Measurements from ENCODE around the gene PNKP.
A peak's percentile ranks its signal among the peaks of the same experiment; 100 is the strongest.

PNKP gene

GRCh38 chr19:49866933-49867782, at the start of gene PNKP:
Gene PNKP (minus strand): TSS chr19:49867576. CDS start chr19:49867204, 372 bp downstream.
- DNase-seq, result peak; percentile 81 to 95

- no peak for DNase-seq
These were observed 47.9 kb upstream of the PNKP start for GRCh38 chr19:49915271-49915670.

- DNase-seq, result no peak
These were observed 46.3 kb upstream of the PNKP start for GRCh38 chr19:49913720-49914119.

GRCh38 chr19:49912965-49913685, 45.7 kb upstream of the PNKP start:
- no peak for DNase-seq

GRCh38 chr19:49911381-49912145, 44.2 kb upstream of the PNKP start:
- DNase-seq, result peak; percentile 82 to 87

DNA sequence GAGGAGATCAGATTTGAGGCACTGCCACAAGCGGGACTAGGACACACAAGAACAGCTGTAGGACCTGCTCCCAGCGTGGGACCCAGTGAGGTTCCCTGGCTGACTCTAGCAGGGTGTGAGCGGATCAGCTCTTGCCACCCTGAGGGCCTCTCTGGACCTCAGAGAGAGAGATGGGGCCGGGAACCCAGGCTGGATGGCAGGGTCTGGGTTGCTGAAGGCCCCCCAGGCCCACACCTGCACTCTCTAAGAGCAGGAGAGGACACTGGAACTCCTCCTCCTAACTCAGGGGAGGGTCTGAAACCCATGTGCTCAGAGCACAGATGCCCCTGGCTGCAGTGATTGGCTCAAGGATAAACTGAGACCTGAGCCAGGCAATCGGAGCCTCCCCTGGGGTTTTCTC, 42.8 kb upstream of the PNKP start:
- no peak for DNase-seq

GRCh38 chr19:49908480-49909420, 41.4 kb upstream of the PNKP start:
- DNase-seq, result no peak

- DNase-seq, result no peak
These were observed 40.5 kb upstream of the PNKP start for GRCh38 chr19:49907745-49908446.

GRCh38 chr19:49906879-49907564, 39.6 kb upstream of the PNKP start:
- DNase-seq, result no peak

DNA sequence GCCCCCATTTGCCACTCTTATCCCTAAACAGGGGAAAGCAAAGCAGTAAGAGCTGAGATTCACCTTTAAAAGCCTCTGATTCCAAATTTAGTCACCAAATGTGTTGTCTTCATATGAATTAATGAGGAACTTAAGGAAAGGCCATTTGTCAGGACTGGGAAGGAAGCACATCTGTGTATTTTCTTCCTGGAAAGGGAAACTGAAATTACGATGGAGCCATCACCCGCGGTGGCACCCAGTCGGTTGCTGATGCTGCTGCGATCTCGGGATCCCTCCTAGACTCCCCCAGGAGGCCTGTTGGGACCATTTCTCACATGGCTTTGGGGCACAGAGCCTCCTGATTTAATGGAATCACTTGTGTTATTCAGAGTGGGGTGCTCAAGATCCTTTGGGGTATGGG, 36.8 kb upstream of the PNKP start:
- peak; percentile 57 to 68 for DNase-seq

DNA sequence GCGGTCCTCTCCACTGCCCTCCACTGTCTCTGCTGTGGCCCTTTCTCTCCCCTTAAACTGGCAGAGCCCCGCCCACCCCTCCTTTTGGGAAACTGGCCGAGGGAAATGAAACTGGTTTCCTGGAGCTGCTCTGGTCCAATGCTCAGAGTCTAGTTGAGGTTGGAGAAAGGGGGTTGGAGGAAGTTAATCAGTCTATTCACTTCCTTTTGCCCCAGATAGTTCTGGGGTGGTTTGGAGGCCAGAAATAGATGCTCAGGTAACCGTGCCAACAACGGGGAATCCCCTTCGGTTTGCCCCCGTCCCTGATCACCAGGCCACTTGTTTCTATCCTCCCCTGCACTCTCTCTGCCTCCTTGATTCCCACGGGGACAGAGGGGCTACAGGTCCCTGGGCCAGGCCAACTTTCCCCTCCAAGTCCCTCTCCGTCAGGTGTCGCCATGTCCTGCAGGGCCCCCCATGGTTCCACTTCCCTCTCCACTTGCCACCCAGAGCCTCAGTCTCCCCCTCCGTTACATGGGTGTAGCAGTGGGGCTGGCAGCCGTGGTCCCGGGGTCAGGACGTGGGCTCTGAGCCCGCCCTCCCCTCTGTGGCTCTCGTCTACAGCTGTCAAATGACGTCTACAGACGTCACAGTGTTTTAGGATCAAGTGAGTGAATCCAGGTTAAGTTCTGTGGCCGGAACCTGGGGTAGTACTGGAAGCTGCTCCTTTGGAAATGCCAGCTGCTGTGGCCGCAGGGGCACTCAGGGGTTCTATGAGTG, 29.7 kb upstream of the PNKP start, which contains the start of gene IL4I1:
Gene IL4I1 (minus strand): TSS at position 25 of the 759 bp plus-strand sequence. CDS start 727 bp downstream, outside the sequence.
- peak; percentile 89 to 95 for DNase-seq

GRCh38 chr19:49895566-49896297, 28.4 kb upstream of the PNKP start:
- no peak for DNase-seq

DNA sequence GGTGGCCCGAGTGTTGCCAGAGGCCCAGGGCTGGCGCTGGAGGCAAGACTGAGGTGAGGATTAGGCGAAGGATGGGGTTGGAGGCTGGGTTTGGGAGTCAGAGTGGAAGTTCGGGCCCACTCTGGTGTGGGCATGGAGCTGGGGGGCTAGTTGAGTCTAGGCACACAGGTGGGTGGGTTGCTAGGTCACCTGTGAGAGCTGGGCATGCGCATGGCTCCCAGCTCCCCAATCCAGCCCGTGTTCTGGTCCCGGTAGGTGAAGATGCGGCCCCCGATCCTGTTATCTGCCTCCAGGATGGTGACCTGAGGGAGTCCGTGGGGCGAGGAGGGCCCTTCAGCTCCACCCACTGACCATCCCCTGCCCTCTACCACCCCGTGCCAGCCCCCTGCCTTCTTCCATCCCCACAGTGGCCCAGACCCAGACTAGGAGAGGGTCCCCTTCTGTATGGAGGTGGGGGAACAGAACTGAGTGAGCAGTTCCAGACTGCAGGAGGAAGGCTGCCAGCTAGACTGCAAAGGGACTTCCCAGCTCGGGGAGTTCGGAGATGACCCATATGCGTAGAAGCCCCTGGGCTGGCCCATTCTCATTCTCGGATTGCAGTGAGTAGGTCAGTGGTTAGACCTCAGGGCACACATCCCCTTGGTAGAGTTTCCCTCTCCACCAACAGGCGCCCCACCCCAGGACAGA, 27.6 kb upstream of the PNKP start:
- peak; percentile 75 to 88 for DNase-seq

GRCh38 chr19:49894011-49894664, 26.8 kb upstream of the PNKP start:
- no peak for DNase-seq

DNA sequence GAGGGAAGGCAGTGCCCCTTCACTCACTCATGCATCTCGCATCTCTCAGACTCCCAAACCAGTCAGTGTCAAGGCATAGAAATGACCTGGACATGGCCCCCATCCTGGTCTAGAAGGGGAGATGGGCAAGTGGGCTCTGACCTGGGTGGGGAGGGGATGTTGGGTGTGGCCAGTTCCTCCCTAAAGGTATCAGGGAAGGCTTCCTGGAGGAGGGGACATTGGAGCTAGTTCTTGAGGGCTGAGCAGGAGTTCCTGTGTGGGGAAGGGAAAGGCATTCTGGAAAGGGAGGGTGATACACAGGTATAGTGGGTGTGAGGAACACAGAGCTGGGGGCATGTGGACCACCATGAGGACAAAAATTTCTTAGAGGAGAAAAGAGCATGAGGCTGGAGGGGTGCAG, 25.3 kb upstream of the PNKP start:
- DNase-seq, result no peak

DNA sequence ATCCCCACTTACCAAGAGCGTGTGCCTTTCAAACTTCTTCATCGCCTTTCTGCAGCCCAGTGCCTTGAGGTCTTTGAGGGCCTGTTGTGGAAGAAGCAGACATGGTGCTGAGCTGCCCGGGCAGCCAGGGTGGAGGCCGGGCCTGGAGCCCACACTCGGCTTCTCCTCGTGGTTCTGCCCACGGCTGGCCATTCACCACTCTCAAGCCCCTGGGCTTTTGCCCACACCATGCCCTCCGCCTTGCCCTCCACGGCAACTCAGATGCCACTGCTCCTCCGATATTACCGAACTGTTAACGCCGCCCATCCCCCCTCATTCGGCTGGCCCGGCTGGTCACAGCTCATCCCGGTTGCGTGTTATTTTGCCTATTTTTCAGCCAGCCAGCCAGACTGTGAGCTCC, 24.0 kb upstream of the PNKP start:
- no peak for DNase-seq

GRCh38 chr19:49890349-49891311, 23.3 kb upstream of the PNKP start:
- DNase-seq, result no peak
